ENCODE results near the gene UBE2Q2. TPM values are rescaled to one million over a fixed set of nuclear protein-coding genes. Genes with fewer than 3 reads are reported as not detected.

The UBE2Q2 gene
- total and polyA plus RNA-seq, 2 of the 4 experiments (the other 2 are of a cell fraction), result 18.0 to 28.9 TPM

DNA sequence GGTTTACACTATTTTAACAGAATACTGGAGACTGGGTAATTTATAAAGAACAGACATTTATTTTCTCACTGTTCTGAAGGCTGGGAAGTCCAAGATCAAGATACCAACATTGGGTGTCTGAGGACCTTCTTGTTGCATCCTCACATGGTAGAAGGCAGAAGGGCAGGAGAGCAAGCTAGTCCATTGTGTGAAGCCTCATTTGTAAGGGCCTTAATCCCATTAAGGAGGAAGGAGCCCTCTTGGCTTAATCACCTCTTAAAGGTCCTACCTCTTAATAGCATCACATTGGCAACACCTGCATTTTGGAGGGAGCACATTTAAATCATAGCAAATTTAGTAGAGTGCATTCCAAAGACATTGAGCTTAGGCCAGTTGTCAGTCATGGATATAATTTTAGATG, 26.2 kb downstream of the UBE2Q2 start:
- no peak overlapping the region for H2AFZ ChIP-seq (replicated peaks; ENCODE audit: low read length, poor library complexity)
- H3K4ac ChIP-seq (ENCODE audit: low read depth, low read length), result no peak overlapping the region
- DNase-seq (no peak), ATAC-seq (ENCODE audit: low read depth) (no peak)
- no peak overlapping the region for H2BK5ac ChIP-seq (ENCODE audit: low read depth, low read length, poor library complexity, severe bottlenecking)
- dilution Hi-C loops (cut with HindIII; ENCODE audit: low sequenced_read_pairs, unreplicated experiment), result no loop called here
- H4K5ac ChIP-seq (ENCODE audit: low read depth, low read length), result no peak overlapping the region
- no peak overlapping the region for H2BK20ac ChIP-seq (ENCODE audit: low read depth, low read length)
- H3K79me1 ChIP-seq (ENCODE audit: low read depth in 1 of 2, low read length in 2 of 2), result peaks cover 27 to 53% of the 10 kb centered on the region in 2 experiments
- in situ Hi-C loops (cut with MboI; ENCODE audit: low sequenced_read_pairs), result no loop called here
- no peak overlapping the region for H3K14ac ChIP-seq (replicated peaks; ENCODE audit: low read depth, low read length)
- H2BK15ac ChIP-seq (ENCODE audit: low read depth, low read length), result no peak overlapping the region
- intact Hi-C loops (cut with micrococcal nuclease), result no loop called here
- no peak overlapping the region for H2AK5ac ChIP-seq (ENCODE audit: low read depth, low read length)
- ChIA-PET CTCF (no interaction called here), POLR2A (ENCODE audit: unreplicated experiment) (no interaction called here)
- no peak overlapping the region for H3K23ac ChIP-seq (ENCODE audit: low read depth, low read length)
- no peak overlapping the region for H3K18ac ChIP-seq (ENCODE audit: low read depth, low read length)
- H3K9ac ChIP-seq (ENCODE audit: low read depth, low read length), result no peak overlapping the region
- no peaks in the 10 kb centered on the region for H3K9me3 ChIP-seq (ENCODE audit: control insufficient read depth, insufficient read depth, low read length)
- H4K20me1 ChIP-seq (ENCODE audit: insufficient read depth, low read length), result peaks cover 10% of the 10 kb centered on the region; the same call in 1 of the 2 replicates
- H3K27me3 ChIP-seq (ENCODE audit: control insufficient read depth, insufficient read depth, low read length), result no peaks in the 10 kb centered on the region
- no peak overlapping the region for H4K91ac ChIP-seq (ENCODE audit: insufficient read depth, low read depth, low read length)
- H3K56ac ChIP-seq (ENCODE audit: extremely low read depth, insufficient read depth, low read length), result no peak overlapping the region
- no peak overlapping the region for H3K4me3 ChIP-seq (ENCODE audit: insufficient read depth, low read depth, low read length)
- BruUV-seq (replicated peaks), result no TSS peak
- no peak overlapping the region for H2AK9ac ChIP-seq (replicated peaks; ENCODE audit: low read depth, low read length, poor library complexity)
- H3K4me2 ChIP-seq (ENCODE audit: low read depth, low read length), result no peak overlapping the region
- peaks cover 18% of the 10 kb centered on the region for H3K36me3 ChIP-seq (ENCODE audit: control insufficient read depth, insufficient read depth, low read length)
- H4K8ac ChIP-seq (ENCODE audit: low read depth in 2 of 2, low read length in 2 of 2), result no peak overlapping the region
- peaks cover 5% of the 10 kb centered on the region; the same call in 1 of the 2 replicates for H3K4me1 ChIP-seq (ENCODE audit: control insufficient read depth, insufficient read depth, low read length)
- H3K27ac ChIP-seq (ENCODE audit: insufficient read depth, low read length), result no peak overlapping the region
- TF ChIP-seq, protein P1, sequence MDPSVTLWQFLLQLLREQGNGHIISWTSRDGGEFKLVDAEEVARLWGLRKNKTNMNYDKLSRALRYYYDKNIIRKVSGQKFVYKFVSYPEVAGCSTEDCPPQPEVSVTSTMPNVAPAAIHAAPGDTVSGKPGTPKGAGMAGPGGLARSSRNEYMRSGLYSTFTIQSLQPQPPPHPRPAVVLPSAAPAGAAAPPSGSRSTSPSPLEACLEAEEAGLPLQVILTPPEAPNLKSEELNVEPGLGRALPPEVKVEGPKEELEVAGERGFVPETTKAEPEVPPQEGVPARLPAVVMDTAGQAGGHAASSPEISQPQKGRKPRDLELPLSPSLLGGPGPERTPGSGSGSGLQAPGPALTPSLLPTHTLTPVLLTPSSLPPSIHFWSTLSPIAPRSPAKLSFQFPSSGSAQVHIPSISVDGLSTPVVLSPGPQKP (IDR thresholded peaks at IDR 0.05; ENCODE audit: borderline replicate concordance, low read depth, low read length), result no peak
- TF ChIP-seq MAZ (IDR thresholded peaks at IDR 0.05; ENCODE audit: borderline replicate concordance, low read depth, low read length) (no peak), RCOR1 (IDR thresholded peaks at IDR 0.05; ENCODE audit: insufficient replicate concordance, low read length) (no peak), SMC3 (IDR thresholded peaks at IDR 0.05; ENCODE audit: low read depth, low read length) (no peak), POLR2A (IDR thresholded peaks at IDR 0.05; ENCODE audit: low read depth, low read length) (no peak), FOS (IDR thresholded peaks at IDR 0.05; ENCODE audit: low read depth, low read length) (no peak), NFE2L2 (IDR thresholded peaks at IDR 0.05; ENCODE audit: low read depth, low read length) (no peak), RFX5 (IDR thresholded peaks at IDR 0.05; ENCODE audit: low read depth, low read length) (no peak), BHLHE40 (IDR thresholded peaks at IDR 0.05; ENCODE audit: low read depth, low read length) (no peak), CEBPB (IDR thresholded peaks at IDR 0.05; ENCODE audit: low read depth, low read length) (no peak), MAFK (IDR thresholded peaks at IDR 0.05; ENCODE audit: low read depth, low read length) (no peak), RAD21 (IDR thresholded peaks at IDR 0.05; ENCODE audit: low read length) (no peak), MXI1 (IDR thresholded peaks at IDR 0.05; ENCODE audit: borderline replicate concordance, low read depth, low read length) (no peak), CHD1 (IDR thresholded peaks at IDR 0.05; ENCODE audit: low read depth, low read length) (no peak)
- TF ChIP-seq, protein P2, sequence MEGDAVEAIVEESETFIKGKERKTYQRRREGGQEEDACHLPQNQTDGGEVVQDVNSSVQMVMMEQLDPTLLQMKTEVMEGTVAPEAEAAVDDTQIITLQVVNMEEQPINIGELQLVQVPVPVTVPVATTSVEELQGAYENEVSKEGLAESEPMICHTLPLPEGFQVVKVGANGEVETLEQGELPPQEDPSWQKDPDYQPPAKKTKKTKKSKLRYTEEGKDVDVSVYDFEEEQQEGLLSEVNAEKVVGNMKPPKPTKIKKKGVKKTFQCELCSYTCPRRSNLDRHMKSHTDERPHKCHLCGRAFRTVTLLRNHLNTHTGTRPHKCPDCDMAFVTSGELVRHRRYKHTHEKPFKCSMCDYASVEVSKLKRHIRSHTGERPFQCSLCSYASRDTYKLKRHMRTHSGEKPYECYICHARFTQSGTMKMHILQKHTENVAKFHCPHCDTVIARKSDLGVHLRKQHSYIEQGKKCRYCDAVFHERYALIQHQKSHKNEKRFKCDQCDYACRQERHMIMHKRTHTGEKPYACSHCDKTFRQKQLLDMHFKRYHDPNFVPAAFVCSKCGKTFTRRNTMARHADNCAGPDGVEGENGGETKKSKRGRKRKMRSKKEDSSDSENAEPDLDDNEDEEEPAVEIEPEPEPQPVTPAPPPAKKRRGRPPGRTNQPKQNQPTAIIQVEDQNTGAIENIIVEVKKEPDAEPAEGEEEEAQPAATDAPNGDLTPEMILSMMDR (conservative IDR thresholded peaks at IDR 0.05; ENCODE audit: low read depth, low read length), result no peak
- TF ChIP-seq, protein P3, sequence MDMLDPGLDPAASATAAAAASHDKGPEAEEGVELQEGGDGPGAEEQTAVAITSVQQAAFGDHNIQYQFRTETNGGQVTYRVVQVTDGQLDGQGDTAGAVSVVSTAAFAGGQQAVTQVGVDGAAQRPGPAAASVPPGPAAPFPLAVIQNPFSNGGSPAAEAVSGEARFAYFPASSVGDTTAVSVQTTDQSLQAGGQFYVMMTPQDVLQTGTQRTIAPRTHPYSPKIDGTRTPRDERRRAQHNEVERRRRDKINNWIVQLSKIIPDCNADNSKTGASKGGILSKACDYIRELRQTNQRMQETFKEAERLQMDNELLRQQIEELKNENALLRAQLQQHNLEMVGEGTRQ (IDR thresholded peaks at IDR 0.05; ENCODE audit: low read depth, low read length), result no peak
- no peak overlapping the region for H2BK120ac ChIP-seq (ENCODE audit: low read depth, low read length)
- H3K9me1 ChIP-seq (ENCODE audit: insufficient read depth, low read length), result peaks cover 11% of the 10 kb centered on the region
